Measurements from ENCODE around the gene SPC25. TPM values are rescaled to one million over a fixed set of nuclear protein-coding genes. Genes with fewer than 3 reads are reported as not detected.

The SPC25 gene, protein sequence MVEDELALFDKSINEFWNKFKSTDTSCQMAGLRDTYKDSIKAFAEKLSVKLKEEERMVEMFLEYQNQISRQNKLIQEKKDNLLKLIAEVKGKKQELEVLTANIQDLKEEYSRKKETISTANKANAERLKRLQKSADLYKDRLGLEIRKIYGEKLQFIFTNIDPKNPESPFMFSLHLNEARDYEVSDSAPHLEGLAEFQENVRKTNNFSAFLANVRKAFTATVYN
- 7.1 TPM for total RNA-seq (ENCODE audit: unreplicated experiment)
- long read RNA-seq, partial matches to known transcripts, result 0 of 1 reads
- long read RNA-seq, other reads (novel, unspliced or antisense), result 0 of 1 reads

DNA sequence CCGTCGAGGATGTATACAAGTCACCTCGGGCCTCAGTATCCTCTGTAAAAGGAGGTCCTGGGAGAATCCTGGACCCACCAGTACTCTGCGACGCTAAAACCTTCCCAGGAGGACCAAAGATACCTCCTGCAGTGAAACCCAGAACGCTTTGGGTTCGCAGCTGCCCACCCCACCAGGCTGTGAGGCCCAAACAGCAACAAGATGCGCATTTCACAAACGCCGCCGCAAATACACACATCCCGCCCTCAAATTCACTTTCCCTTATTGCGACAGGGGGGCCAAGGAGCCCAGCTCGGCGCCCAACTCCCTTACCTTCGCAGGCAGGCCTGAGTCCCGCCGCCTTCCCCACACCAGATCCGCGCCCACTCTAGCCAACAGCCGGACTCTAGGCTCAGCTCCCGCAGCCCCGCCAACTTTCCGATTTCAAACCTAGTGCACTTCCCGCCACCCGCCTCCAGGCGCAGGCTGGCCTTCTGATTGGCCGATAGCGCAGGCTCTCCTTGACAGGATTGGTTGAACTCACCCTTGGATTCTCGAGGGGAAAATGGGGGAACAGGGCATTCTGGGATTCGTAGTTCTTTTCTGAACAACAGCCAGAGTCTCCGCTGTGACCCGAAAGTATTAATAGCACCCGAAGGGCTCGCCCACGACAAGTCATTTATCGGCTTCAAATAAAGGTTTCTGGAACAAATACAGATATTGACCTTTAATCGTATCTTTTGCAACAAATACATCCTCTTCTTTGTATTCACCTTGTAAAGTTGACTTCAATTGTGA is at the start of gene SPC25:
TSS of gene SPC25 (minus strand) at position 425 of the 777 bp plus-strand sequence. CDS start 911 bp downstream, outside the sequence.
- peaks cover 2% of the 10 kb centered on the region for H3K9me3 Mint-ChIP-seq (ENCODE audit: unreplicated experiment)
- peak within 1 kb of the TSS; percentile 99 for H3K4me3 Mint-ChIP-seq (ENCODE audit: unreplicated experiment)
- peaks cover 5% of the 10 kb centered on the region for H3K4me1 Mint-ChIP-seq (ENCODE audit: low read depth, unreplicated experiment)
- H3K27ac Mint-ChIP-seq (ENCODE audit: unreplicated experiment), result peak within 1 kb of the TSS; percentile 60
- H3K27me3 Mint-ChIP-seq (ENCODE audit: unreplicated experiment), result no peaks in the 10 kb centered on the region
- TF ChIP-seq, protein P1, sequence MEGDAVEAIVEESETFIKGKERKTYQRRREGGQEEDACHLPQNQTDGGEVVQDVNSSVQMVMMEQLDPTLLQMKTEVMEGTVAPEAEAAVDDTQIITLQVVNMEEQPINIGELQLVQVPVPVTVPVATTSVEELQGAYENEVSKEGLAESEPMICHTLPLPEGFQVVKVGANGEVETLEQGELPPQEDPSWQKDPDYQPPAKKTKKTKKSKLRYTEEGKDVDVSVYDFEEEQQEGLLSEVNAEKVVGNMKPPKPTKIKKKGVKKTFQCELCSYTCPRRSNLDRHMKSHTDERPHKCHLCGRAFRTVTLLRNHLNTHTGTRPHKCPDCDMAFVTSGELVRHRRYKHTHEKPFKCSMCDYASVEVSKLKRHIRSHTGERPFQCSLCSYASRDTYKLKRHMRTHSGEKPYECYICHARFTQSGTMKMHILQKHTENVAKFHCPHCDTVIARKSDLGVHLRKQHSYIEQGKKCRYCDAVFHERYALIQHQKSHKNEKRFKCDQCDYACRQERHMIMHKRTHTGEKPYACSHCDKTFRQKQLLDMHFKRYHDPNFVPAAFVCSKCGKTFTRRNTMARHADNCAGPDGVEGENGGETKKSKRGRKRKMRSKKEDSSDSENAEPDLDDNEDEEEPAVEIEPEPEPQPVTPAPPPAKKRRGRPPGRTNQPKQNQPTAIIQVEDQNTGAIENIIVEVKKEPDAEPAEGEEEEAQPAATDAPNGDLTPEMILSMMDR (IDR thresholded peaks at IDR 0.05; ENCODE audit: partially characterized antibody, unreplicated experiment), result peak; percentile 56
- no peaks in the 10 kb centered on the region for H3K36me3 Mint-ChIP-seq (ENCODE audit: unreplicated experiment)
- DNase-seq, result peak; percentile 90

DNA sequence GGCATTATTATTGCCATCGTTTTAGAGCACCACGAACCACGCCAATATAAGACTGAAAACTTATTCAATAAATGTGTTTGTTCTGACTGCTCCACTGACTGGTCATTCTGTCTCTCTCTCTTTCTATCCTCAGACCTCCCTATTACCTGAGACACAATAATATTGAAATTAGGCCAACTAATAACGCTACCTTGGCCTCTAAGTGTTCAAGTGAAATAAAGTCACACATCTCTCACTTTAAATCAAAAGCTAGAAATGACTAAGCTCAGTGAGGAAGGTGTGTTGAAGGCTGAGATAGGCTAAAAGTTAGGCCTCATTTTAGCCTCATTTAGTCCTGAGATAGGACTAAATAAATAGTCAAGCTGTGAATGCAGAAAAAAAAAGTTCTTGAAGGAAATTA is 49.7 kb upstream of the SPC25 start:
- H3K4me1 Mint-ChIP-seq (ENCODE audit: low read depth, unreplicated experiment), result peaks cover 4% of the 10 kb centered on the region
- H3K4me3 Mint-ChIP-seq (ENCODE audit: unreplicated experiment), result no peak overlapping the region
- H3K36me3 Mint-ChIP-seq (ENCODE audit: unreplicated experiment), result no peaks in the 10 kb centered on the region
- H3K9me3 Mint-ChIP-seq (ENCODE audit: unreplicated experiment), result peaks cover 3% of the 10 kb centered on the region
- no peak for DNase-seq
- H3K27ac Mint-ChIP-seq (ENCODE audit: unreplicated experiment), result no peak overlapping the region
- TF ChIP-seq, protein P1 (IDR thresholded peaks at IDR 0.05; ENCODE audit: partially characterized antibody, unreplicated experiment), result no peak
- H3K27me3 Mint-ChIP-seq (ENCODE audit: unreplicated experiment), result no peaks in the 10 kb centered on the region

DNA sequence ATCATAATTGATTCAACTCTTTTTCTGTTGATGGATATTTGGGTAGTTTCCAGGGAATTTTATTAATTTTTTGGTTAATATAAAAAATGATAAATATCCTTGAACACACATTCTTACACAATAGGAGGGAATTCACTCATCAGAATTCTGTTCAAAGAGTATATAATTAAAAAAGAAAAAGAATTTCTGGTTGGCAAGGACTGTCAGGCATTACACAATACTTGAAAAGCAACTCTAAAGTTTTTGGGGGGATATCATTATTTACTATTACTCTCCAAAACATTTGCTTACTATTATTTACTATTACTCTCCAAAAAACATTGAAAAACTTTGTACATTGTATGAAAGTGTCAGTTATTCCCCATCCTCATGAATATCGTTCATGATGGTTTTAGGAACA is 48.8 kb upstream of the SPC25 start:
- Mint-ChIP-seq H3K9me3 (ENCODE audit: unreplicated experiment) (peaks cover 2% of the 10 kb centered on the region), H3K36me3 (ENCODE audit: unreplicated experiment) (no peaks in the 10 kb centered on the region), H3K27me3 (ENCODE audit: unreplicated experiment) (no peaks in the 10 kb centered on the region), H3K4me3 (ENCODE audit: unreplicated experiment) (no peak overlapping the region), H3K27ac (ENCODE audit: unreplicated experiment) (no peak overlapping the region), H3K4me1 (ENCODE audit: low read depth, unreplicated experiment) (peaks cover 2% of the 10 kb centered on the region)
- no peak for DNase-seq
- TF ChIP-seq, protein P1 (IDR thresholded peaks at IDR 0.05; ENCODE audit: partially characterized antibody, unreplicated experiment), result no peak

DNA sequence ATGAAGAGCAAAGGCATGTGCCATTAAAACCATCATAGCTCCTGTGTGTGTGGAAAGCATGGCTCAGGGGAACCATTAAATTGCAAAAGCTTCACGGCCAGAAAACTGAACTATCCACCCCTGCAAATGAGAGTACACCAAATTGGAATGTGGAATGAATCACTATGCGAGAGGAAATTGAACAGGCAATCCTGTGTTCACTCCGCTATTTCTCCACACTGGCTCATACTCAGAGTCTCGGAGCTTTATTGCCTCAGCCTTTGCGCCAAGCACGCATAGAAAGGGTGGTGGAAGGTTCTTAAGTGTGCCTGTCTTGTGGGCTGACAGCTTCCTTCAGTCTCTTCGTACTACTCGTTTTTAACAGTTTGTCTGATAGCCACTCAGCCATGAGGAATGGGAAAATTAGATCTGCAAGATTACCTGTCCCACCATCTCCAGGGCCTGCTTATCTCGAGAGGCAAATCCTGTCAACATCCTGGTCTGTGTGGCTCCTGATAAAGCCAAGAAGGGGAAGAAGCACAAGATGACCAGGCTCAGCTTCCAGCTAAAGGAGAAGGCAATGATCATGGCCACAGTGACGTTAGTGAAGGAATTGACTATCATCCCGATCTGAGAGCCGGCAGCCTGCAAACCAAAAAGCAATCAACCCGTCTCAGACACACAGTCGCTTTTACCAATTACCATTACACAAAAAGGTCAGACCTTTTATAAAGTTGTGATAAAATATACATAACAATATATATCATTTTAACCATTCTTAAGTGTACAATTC is 45.8 kb upstream of the SPC25 start:
- Mint-ChIP-seq H3K4me1 (ENCODE audit: low read depth, unreplicated experiment) (no peaks in the 10 kb centered on the region), H3K4me3 (ENCODE audit: unreplicated experiment) (no peak overlapping the region), H3K27ac (ENCODE audit: unreplicated experiment) (no peak overlapping the region), H3K27me3 (ENCODE audit: unreplicated experiment) (no peaks in the 10 kb centered on the region), H3K9me3 (ENCODE audit: unreplicated experiment) (no peaks in the 10 kb centered on the region), H3K36me3 (ENCODE audit: unreplicated experiment) (no peaks in the 10 kb centered on the region)
- DNase-seq, result no peak
- TF ChIP-seq, protein P1 (IDR thresholded peaks at IDR 0.05; ENCODE audit: partially characterized antibody, unreplicated experiment), result no peak

Data from glutamatergic neuron (in vitro differentiated cells).